Transverse colon (tissue), 4 donors: ENCODE results near the gene KATNB1.

Experiments
- POLR2A ChIP-seq: fragments of 450-650 bp; IDR thresholded peaks from one replicate; pipeline ENCODE4 v1.6.1; 2016; ENCODE audit warnings: antibody characterized with exemption, mild to moderate bottlenecking, moderate library complexity
- POLR2AphosphoS5 ChIP-seq, 3 donors: sonication (generic); formaldehyde crosslinking; IDR thresholded peaks; one replicate each; pipeline ENCODE4 v1.6.1; 2016; ENCODE audit warnings: antibody characterized with exemption in 3 of 3
- TF ChIP-seq, protein P1 (sequence below), 5 experiments: fragments of 200-600 bp in 3 of 5; fragments of 450-650 bp in 2 of 5; sonication (generic) in 3 of 5; IDR thresholded peaks; 1 replicate in 2 of 5; 2 replicates in 3 of 5; pipeline ENCODE4 v1.5.1; 2016 to 2017; ENCODE audit warnings: antibody characterized with exemption in 5 of 5, inconsistent platforms in 3 of 5, mild to moderate bottlenecking in 2 of 5, moderate library complexity in 1 of 5

DNA sequence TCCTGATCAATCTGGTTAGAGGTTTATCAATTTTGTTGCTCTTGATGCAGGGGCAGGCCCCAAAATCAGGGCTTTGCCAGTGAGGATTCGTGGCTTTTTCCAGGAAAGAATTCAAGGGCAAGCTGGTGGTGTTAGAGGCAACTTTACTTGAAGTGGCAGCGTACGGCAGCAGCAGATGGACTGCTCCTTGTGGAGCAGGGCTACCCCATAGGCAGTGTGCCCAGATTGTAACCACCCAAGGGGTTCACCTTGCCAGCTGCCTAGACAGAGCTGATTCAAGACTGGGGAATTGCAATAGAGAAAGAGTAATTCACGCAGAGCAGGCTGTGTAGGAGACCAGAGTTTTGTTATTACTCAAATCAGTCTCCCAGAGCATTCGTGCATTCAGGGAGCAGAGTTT, 24.2 kb upstream of the KATNB1 start:
- TF ChIP-seq, protein P1, sequence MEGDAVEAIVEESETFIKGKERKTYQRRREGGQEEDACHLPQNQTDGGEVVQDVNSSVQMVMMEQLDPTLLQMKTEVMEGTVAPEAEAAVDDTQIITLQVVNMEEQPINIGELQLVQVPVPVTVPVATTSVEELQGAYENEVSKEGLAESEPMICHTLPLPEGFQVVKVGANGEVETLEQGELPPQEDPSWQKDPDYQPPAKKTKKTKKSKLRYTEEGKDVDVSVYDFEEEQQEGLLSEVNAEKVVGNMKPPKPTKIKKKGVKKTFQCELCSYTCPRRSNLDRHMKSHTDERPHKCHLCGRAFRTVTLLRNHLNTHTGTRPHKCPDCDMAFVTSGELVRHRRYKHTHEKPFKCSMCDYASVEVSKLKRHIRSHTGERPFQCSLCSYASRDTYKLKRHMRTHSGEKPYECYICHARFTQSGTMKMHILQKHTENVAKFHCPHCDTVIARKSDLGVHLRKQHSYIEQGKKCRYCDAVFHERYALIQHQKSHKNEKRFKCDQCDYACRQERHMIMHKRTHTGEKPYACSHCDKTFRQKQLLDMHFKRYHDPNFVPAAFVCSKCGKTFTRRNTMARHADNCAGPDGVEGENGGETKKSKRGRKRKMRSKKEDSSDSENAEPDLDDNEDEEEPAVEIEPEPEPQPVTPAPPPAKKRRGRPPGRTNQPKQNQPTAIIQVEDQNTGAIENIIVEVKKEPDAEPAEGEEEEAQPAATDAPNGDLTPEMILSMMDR (IDR thresholded peaks at IDR 0.05) = no peak
- TF ChIP-seq POLR2A (no peak), POLR2AphosphoS5 (IDR thresholded peaks at IDR 0.05) (no peak)
